Liver (tissue), 3 donors: ENCODE data around the gene GRID1.

Experiments used
- CTCF ChIP-seq: fragments of 150-350 bp; IDR thresholded peaks from 2 replicates; pipeline ENCODE4 v1.5.1; 2017; ENCODE audit warnings: improper control_type of control experiment, low read depth, low read length; ENCODE audit not compliant: missing input control
- JUND ChIP-seq, 2 donors: IDR thresholded peaks; 2 replicates each; pipeline ENCODE4 v1.6.1; 2016; ENCODE audit warnings: antibody characterized with exemption in 2 of 2
- MAX ChIP-seq: IDR thresholded peaks from 2 replicates; pipeline ENCODE4 v1.6.1; 2016; ENCODE audit warnings: antibody characterized with exemption
- NR2F2 ChIP-seq: IDR thresholded peaks from 2 replicates; pipeline ENCODE4 v1.6.1; 2016; ENCODE audit warnings: antibody characterized with exemption
- RAD21 ChIP-seq, 2 donors: IDR thresholded peaks; 2 replicates each; pipeline ENCODE4 v1.6.1; 2016; ENCODE audit warnings: antibody characterized with exemption in 2 of 2, mild to moderate bottlenecking in 2 of 2
- REST ChIP-seq: IDR thresholded peaks from 2 replicates; pipeline ENCODE4 v1.6.1; 2016; ENCODE audit warnings: antibody characterized with exemption, mild to moderate bottlenecking
- TAF1 ChIP-seq: conservative IDR thresholded peaks from 2 replicates; pipeline ENCODE4 v1.6.1; 2016; ENCODE audit warnings: antibody characterized with exemption, mild to moderate bottlenecking
- YY1 ChIP-seq: IDR thresholded peaks from 2 replicates; pipeline ENCODE4 v1.6.1; 2016; ENCODE audit warnings: antibody characterized with exemption, mild to moderate bottlenecking
- ZBTB33 ChIP-seq: IDR thresholded peaks from 2 replicates; pipeline ENCODE4 v1.6.1; 2016; ENCODE audit warnings: antibody characterized with exemption
- donor health status: healthy.
- donor health status: healthy.

GRCh38 chr10:85916286-85916685 is 450.3 kb downstream of the GRID1 start:
- no peak for TF ChIP-seq CTCF
- TF ChIP-seq JUND (IDR thresholded peaks at IDR 0.05), result no peak
- TF ChIP-seq MAX, result no peak
- TF ChIP-seq REST, result no peak
- TF ChIP-seq RAD21 (IDR thresholded peaks at IDR 0.05), result no peak
- no peak for TF ChIP-seq YY1
- no peak for TF ChIP-seq ZBTB33
- no peak for TF ChIP-seq TAF1
- no peak for TF ChIP-seq NR2F2
